DOHH2 (cell line): ENCODE data around the gene COL25A1.
"Not testable (repeated sequence)": the region's sequence is repeated elsewhere in the genome, so short reads cannot be mapped to it uniquely, and the experiment has no call there.

Experiments
- H3F3A ChIP-seq: fragments of 200-600 bp; sonication (generic), shearing (Covaris generic); 2 replicates; pipeline ENCODE4 v1.6.0; 2016; ENCODE audit warnings: antibody characterized with exemption, mild to moderate bottlenecking; ENCODE audit not compliant: control insufficient read depth, insufficient read depth
- H3K27ac ChIP-seq: fragments of 200-600 bp; sonication (generic); 2 replicates; pipeline ENCODE4 v1.5.1; 2014; ENCODE audit warnings: low read depth, mild to moderate bottlenecking, low read length, moderate library complexity
- H3K27me3 ChIP-seq: fragments of 200-600 bp; sonication (generic); 2 replicates; pipeline ENCODE4 v1.6.1; 2014; ENCODE audit warnings: mild to moderate bottlenecking, low read length, mixed read lengths; ENCODE audit not compliant: control insufficient read depth
- H3K36me3 ChIP-seq: fragments of 200-600 bp; sonication (generic); 2 replicates; pipeline ENCODE4 v1.6.1; 2014; ENCODE audit warnings: mild to moderate bottlenecking, low read length, moderate library complexity, mixed read lengths; ENCODE audit not compliant: control insufficient read depth
- H3K4me1 ChIP-seq: fragments of 200-600 bp; sonication (generic); 2 replicates; pipeline ENCODE4 v1.6.1; 2014; ENCODE audit warnings: mild to moderate bottlenecking, low read length, mixed read lengths; ENCODE audit not compliant: control insufficient read depth
- H3K4me2 ChIP-seq: fragments of 200-600 bp; sonication (generic); 2 replicates; pipeline ENCODE4 v1.6.0; 2014; ENCODE audit warnings: mild to moderate bottlenecking, low read length, moderate library complexity
- H3K4me3 ChIP-seq: fragments of 200-600 bp; sonication (generic); 2 replicates; pipeline ENCODE4 v1.5.1; 2014; ENCODE audit warnings: mild to moderate bottlenecking, low read length, mixed read lengths
- H3K79me2 ChIP-seq: fragments of 200-600 bp; sonication (generic); 2 replicates; pipeline ENCODE4 v1.6.1; 2014; ENCODE audit warnings: mild to moderate bottlenecking, low read length, mixed read lengths; ENCODE audit not compliant: control insufficient read depth
- H3K9me2 ChIP-seq: fragments of 200-600 bp; sonication (generic); replicated peaks from 2 replicates; pipeline ENCODE4 v1.6.1; 2014; ENCODE audit warnings: mild to moderate bottlenecking, low read length, mixed read lengths; ENCODE audit not compliant: control insufficient read depth
- H3K9me3 ChIP-seq: fragments of 200-600 bp; sonication (generic); 2 replicates; pipeline ENCODE4 v1.6.1; 2014; ENCODE audit warnings: antibody characterized with exemption, low read length, mixed read lengths; ENCODE audit not compliant: control insufficient read depth, insufficient read depth
- H4K20me1 ChIP-seq: fragments of 200-600 bp; sonication (generic); 2 replicates; pipeline ENCODE4 v1.6.0; 2014; ENCODE audit warnings: low read depth, mild to moderate bottlenecking, antibody characterized with exemption, low read length, moderate library complexity; ENCODE audit not compliant: control insufficient read depth, insufficient read depth
- EZH2phosphoT487 ChIP-seq: fragments of 200-600 bp; sonication (generic); IDR thresholded peaks from 2 replicates; pipeline ENCODE4 v1.6.1; 2017; ENCODE audit warnings: borderline replicate concordance, mild to moderate bottlenecking, antibody characterized with exemption, low read length, moderate library complexity, mixed read lengths
- TF ChIP-seq, protein P1 (sequence below): fragments of 200-600 bp; sonication (generic); IDR thresholded peaks from one replicate; pipeline ENCODE4 v1.5.1; 2014; ENCODE audit warnings: antibody characterized with exemption, mild to moderate bottlenecking, low read depth, low read length; ENCODE audit not compliant: poor library complexity, severe bottlenecking

Gene COL25A1

DNA sequence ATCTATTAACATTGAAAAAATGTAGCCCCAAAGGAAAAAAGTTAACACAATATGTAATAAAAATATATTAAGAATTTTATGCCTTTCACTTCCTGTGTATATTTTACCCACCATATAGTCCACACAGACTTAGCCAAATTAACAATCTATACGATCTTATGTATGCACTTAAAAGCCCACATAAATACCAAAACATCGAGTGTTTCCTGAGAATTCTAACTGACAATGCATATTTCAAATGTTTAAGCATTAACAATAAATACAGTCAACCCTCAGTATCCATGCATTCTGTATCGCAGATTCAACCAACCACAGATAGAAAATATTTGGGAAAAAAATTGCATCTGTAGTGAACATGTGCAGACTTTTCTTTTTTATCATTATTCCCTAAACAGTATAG, 226.8 kb downstream of the COL25A1 start:
- Histone ChIP-seq H3K9me3 (no peaks in the 10 kb centered on the region), H3K4me2 (no peak overlapping the region), H3K36me3 (no peaks in the 10 kb centered on the region), H3K27me3 (no peaks in the 10 kb centered on the region), H3F3A (no peaks in the 10 kb centered on the region), H3K9me2 (no peaks in the 10 kb centered on the region), H3K4me3 (no peak overlapping the region), H3K4me1 (no peaks in the 10 kb centered on the region), H3K27ac (no peak overlapping the region), H3K79me2 (no peaks in the 10 kb centered on the region), H4K20me1 (no peaks in the 10 kb centered on the region)
- TF ChIP-seq, protein P1, sequence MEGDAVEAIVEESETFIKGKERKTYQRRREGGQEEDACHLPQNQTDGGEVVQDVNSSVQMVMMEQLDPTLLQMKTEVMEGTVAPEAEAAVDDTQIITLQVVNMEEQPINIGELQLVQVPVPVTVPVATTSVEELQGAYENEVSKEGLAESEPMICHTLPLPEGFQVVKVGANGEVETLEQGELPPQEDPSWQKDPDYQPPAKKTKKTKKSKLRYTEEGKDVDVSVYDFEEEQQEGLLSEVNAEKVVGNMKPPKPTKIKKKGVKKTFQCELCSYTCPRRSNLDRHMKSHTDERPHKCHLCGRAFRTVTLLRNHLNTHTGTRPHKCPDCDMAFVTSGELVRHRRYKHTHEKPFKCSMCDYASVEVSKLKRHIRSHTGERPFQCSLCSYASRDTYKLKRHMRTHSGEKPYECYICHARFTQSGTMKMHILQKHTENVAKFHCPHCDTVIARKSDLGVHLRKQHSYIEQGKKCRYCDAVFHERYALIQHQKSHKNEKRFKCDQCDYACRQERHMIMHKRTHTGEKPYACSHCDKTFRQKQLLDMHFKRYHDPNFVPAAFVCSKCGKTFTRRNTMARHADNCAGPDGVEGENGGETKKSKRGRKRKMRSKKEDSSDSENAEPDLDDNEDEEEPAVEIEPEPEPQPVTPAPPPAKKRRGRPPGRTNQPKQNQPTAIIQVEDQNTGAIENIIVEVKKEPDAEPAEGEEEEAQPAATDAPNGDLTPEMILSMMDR = no peak
- no peak for TF ChIP-seq EZH2phosphoT487

DNA sequence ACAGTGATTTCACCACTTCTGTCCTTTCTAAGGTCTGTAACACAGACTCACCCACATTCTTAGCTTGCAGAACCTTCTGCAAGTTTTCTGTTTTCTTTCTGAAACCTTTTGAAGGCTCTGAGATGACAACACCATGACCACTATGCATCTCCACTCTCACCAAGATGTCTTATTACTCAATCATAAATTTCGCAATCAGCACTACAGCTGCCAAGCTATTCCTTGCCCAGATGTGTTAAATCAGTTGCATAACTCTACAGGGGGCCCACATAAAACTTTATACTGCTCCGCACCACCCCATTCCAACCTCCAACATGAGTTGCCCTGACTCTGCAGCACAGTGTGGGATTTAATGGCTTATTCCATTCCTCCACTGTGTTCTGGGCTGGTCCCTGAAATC, 229.9 kb downstream of the COL25A1 start:
- Histone ChIP-seq H3K27me3 (no peaks in the 10 kb centered on the region), H3F3A (no peaks in the 10 kb centered on the region), H3K4me2 (no peak overlapping the region), H3K27ac (no peak overlapping the region), H3K9me2 (no peaks in the 10 kb centered on the region), H4K20me1 (no peaks in the 10 kb centered on the region), H3K79me2 (no peaks in the 10 kb centered on the region), H3K36me3 (no peaks in the 10 kb centered on the region), H3K4me3 (no peak overlapping the region), H3K4me1 (no peaks in the 10 kb centered on the region), H3K9me3 (no peaks in the 10 kb centered on the region)
- TF ChIP-seq, protein P1 = no peak

DNA sequence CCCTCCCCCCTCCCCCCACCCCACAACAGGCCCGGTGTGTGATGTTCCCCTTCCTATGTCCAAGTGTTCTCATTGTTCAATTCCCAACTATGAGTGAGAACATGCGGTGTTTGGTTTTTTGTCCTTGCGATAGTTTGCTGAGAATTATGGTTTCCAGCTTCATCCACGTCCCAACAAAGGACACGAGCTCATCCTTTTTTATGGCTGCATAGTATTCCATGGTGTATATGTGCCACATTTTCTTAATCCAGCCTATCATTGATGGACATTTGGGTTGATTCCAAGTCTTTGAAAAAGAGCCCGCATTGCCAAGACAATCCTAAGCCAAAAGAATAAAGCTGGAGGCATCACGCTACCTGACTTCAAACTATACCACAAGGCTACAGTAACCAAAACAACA, 231.8 kb downstream of the COL25A1 start:
- not testable (repeated sequence) for H3K9me2 ChIP-seq, H3K4me2 ChIP-seq

DNA sequence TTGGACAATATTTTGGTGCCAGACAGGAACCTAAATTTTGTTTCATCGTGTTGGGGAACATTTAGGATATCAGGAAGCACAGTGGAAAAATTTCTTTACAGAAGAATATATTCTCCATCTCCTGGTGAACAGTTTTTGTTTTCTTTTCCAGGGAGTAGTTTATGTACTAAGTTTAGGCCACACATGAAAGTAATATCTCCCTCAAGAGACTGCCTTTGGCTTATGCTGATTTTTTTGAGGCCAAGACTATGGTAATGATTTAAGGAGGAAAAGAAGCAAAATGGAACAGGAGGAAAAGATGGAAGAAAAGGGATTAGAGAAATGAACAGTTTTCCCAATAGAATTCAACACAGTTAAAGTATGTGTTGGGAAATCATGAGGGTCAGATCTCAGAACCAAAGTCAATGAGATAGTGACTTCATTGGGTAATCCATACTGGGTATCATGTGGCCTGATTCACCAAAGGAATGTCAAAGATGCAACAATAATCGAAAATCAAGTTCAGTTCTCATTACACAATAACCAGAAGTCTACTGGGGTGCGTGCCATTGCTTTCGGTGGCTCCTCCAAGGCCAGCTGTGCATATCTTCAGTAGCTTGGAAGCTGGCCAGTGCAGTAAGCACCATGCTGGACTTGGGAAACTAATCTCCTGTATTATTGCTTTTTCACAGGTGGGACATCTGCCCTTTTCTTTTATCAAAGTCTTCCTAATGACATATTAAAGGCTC, 234.8 kb downstream of the COL25A1 start:
- Histone ChIP-seq H3K4me1 (no peaks in the 10 kb centered on the region), H3K79me2 (no peaks in the 10 kb centered on the region), H3K27ac (no peak overlapping the region), H3K4me2 (no peak overlapping the region), H3K4me3 (no peak overlapping the region), H4K20me1 (no peaks in the 10 kb centered on the region), H3K9me2 (no peaks in the 10 kb centered on the region), H3K27me3 (no peaks in the 10 kb centered on the region), H3K9me3 (no peaks in the 10 kb centered on the region), H3F3A (no peaks in the 10 kb centered on the region), H3K36me3 (no peaks in the 10 kb centered on the region)
- TF ChIP-seq, protein P1 = no peak
- TF ChIP-seq EZH2phosphoT487 = no peak

More for the DNA sequence above, 231.8 kb downstream of the COL25A1 start:
- not testable (repeated sequence) for H3K4me3 ChIP-seq, H3K27ac ChIP-seq, H3K9me3 ChIP-seq, H3K4me1 ChIP-seq, H3K27me3 ChIP-seq, H3F3A ChIP-seq, H3K79me2 ChIP-seq, H4K20me1 ChIP-seq, H3K36me3 ChIP-seq
